Calu3 (cell line): Measurements from ENCODE around the gene ADAM11. TPM values are rescaled to one million over a fixed set of nuclear protein-coding genes. Genes with fewer than 3 reads are reported as not detected.

Experiments
- BruUV-seq: library from RNA; stranded (reverse); fragments of 400-500 nt; replicated peaks from 2 replicates; lab custom pipeline; 2021; lab: Mats Ljungman, UMichigan
- CTCF ChIA-PET: fragments of 300-600 bp; sonication (Branson Sonifier 250); formaldehyde crosslinking; loops from one replicate; lab custom pipeline; 2022; ENCODE audit warnings: antibody characterized with exemption; lab: Charles Lee
- DNase-seq: peaks from one replicate; pipeline ENCODE4 v3.0.0; 2022
- H3K27ac Mint-ChIP-seq: one replicate; pipeline ENCODE4 v1.8.0; 2022; ENCODE audit warnings: mixed read lengths; ENCODE audit not compliant: unreplicated experiment
- H3K27me3 Mint-ChIP-seq: one replicate; pipeline ENCODE4 v1.8.0; 2022; ENCODE audit warnings: mixed read lengths; ENCODE audit not compliant: unreplicated experiment
- H3K36me3 Mint-ChIP-seq: one replicate; pipeline ENCODE4 v1.8.0; 2022; ENCODE audit warnings: mild to moderate bottlenecking, moderate library complexity, mixed read lengths; ENCODE audit not compliant: insufficient read depth, unreplicated experiment
- H3K4me1 Mint-ChIP-seq: one replicate; pipeline ENCODE4 v1.8.0; 2022; ENCODE audit warnings: mild to moderate bottlenecking, low read depth, mixed read lengths; ENCODE audit not compliant: unreplicated experiment
- H3K4me3 Mint-ChIP-seq: one replicate; pipeline ENCODE4 v1.8.0; 2022; ENCODE audit warnings: mild to moderate bottlenecking, low read depth, moderate library complexity, mixed read lengths; ENCODE audit not compliant: unreplicated experiment
- H3K9me3 Mint-ChIP-seq: one replicate; pipeline ENCODE4 v1.8.0; 2022; ENCODE audit warnings: low read depth, mixed read lengths; ENCODE audit not compliant: unreplicated experiment
- intact Hi-C: fragments of 100-400 bp; cut with micrococcal nuclease; formaldehyde crosslinking; loops from one replicate; pipeline ENCODE4 v1.10.0; 2022; ENCODE audit not compliant: unreplicated experiment
- total RNA-seq: library from RNA; stranded (reverse); gene quantifications from 2 replicates; pipeline ENCODE4 v1.2.3, GENCODE V29; 2022
- TF ChIP-seq, protein P1 (sequence below): fragments of 200-600 bp; IDR thresholded peaks from one replicate; pipeline ENCODE4 v1.8.0; 2022; ENCODE audit warnings: antibody characterized with exemption; ENCODE audit not compliant: unreplicated experiment

The ADAM11 gene
- total RNA-seq, 1 experiment from 2014 or later = 0.57 TPM

- CTCF ChIA-PET = interaction anchor here (1.0 to 1.2 kb wide), 2 partner anchors 20 to 48 kb away, joined by 3 to 4 read pairs; no protein-coding TSS in a partner anchor
- peaks cover 30% of the 10 kb centered on the region for H3K4me1 Mint-ChIP-seq
- intact Hi-C loops = loop anchor here (2.0 to 5.0 kb wide), 2 partner anchors 39 to 49 kb away; no protein-coding TSS in a partner anchor
- H3K36me3 Mint-ChIP-seq = peaks cover 35% of the 10 kb centered on the region
- peak overlapping the region; percentile 99 for H3K4me3 Mint-ChIP-seq
- H3K27ac Mint-ChIP-seq = no peak overlapping the region
- no peak for DNase-seq
- H3K9me3 Mint-ChIP-seq = no peaks in the 10 kb centered on the region
- no TSS peak for BruUV-seq
- no peaks in the 10 kb centered on the region for H3K27me3 Mint-ChIP-seq
- TF ChIP-seq, protein P1, sequence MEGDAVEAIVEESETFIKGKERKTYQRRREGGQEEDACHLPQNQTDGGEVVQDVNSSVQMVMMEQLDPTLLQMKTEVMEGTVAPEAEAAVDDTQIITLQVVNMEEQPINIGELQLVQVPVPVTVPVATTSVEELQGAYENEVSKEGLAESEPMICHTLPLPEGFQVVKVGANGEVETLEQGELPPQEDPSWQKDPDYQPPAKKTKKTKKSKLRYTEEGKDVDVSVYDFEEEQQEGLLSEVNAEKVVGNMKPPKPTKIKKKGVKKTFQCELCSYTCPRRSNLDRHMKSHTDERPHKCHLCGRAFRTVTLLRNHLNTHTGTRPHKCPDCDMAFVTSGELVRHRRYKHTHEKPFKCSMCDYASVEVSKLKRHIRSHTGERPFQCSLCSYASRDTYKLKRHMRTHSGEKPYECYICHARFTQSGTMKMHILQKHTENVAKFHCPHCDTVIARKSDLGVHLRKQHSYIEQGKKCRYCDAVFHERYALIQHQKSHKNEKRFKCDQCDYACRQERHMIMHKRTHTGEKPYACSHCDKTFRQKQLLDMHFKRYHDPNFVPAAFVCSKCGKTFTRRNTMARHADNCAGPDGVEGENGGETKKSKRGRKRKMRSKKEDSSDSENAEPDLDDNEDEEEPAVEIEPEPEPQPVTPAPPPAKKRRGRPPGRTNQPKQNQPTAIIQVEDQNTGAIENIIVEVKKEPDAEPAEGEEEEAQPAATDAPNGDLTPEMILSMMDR = no peak
Observed at GRCh38 chr17:44827863-44828262, 69.1 kb downstream of the ADAM11 start.

GRCh38 chr17:44828919-44829522 is 70.2 kb downstream of the ADAM11 start:
- H3K27me3 Mint-ChIP-seq = no peaks in the 10 kb centered on the region
- peak overlapping the region; percentile 96 for H3K27ac Mint-ChIP-seq
- CTCF ChIA-PET = interaction anchor here (1.0 to 1.2 kb wide), 4 partner anchors 8 to 53 kb away, joined by 3 to 5 read pairs (median 4); no protein-coding TSS in a partner anchor
- no peaks in the 10 kb centered on the region for H3K9me3 Mint-ChIP-seq
- H3K4me1 Mint-ChIP-seq = peaks cover 19% of the 10 kb centered on the region
- intact Hi-C loops = loop anchor here (2.0 to 5.0 kb wide), 2 partner anchors 38 to 50 kb away; no protein-coding TSS in a partner anchor
- peaks cover 27% of the 10 kb centered on the region for H3K36me3 Mint-ChIP-seq
- no peak for DNase-seq
- BruUV-seq = TSS peak; percentile 71
- TF ChIP-seq, protein P1 = no peak
- H3K4me3 Mint-ChIP-seq = peak overlapping the region; percentile 99

- peak within 1 kb of the TSS; percentile 99 for H3K4me3 Mint-ChIP-seq
- H3K4me1 Mint-ChIP-seq = peaks cover 13% of the 10 kb centered on the region
- CTCF ChIA-PET = interaction anchor here (0.5 to 1.2 kb wide), 4 partner anchors 9 to 424 kb away, joined by 3 to 5 read pairs (median 5); no protein-coding TSS in a partner anchor
- DNase-seq = peak; percentile 74
- H3K36me3 Mint-ChIP-seq = peaks cover 27% of the 10 kb centered on the region
- BruUV-seq = no TSS peak
- intact Hi-C loops = loop anchor here (2.0 to 5.0 kb wide), 2 partner anchors 38 to 51 kb away; no protein-coding TSS in a partner anchor
- TF ChIP-seq, protein P1 = no peak
- H3K9me3 Mint-ChIP-seq = no peaks in the 10 kb centered on the region
- H3K27ac Mint-ChIP-seq = peak within 1 kb of the TSS; percentile 96
- no peaks in the 10 kb centered on the region for H3K27me3 Mint-ChIP-seq
Observed at GRCh38 chr17:44829523-44830358, 71.0 kb downstream of the ADAM11 start, which contains the start of gene GJC1. Gene GJC1, minus strand, starts transcription at chr17:44830287. Its CDS starts 24,470 bp downstream, at chr17:44805817.
